HepG2 (cell line): ENCODE measurements around the gene ARF6. TPM values are rescaled to one million over a fixed set of nuclear protein-coding genes. Genes with fewer than 3 reads are reported as not detected.
A peak's percentile ranks its signal among the peaks of the same experiment; 100 is the strongest.

Experiments used
- ATAD3A ChIP-seq: sonication (generic); formaldehyde crosslinking; IDR thresholded peaks from 2 replicates; pipeline ENCODE4 v1.4.0; 2020; ENCODE audit warnings: missing genetic modification reagents
- ATF2 ChIP-seq: sonication (generic); formaldehyde crosslinking; IDR thresholded peaks from 2 replicates; pipeline ENCODE4 v1.4.0; 2020; ENCODE audit warnings: missing genetic modification reagents
- BCL6 ChIP-seq: IDR thresholded peaks from 2 replicates; pipeline ENCODE4 v1.6.1; 2016; ENCODE audit warnings: missing genetic modification reagents, missing compliant biosample characterization
- BCLAF1 ChIP-seq: fragments of 450-650 bp; IDR thresholded peaks from 2 replicates; pipeline ENCODE4 v1.6.1; 2017; ENCODE audit warnings: mild to moderate bottlenecking
- CREB3 ChIP-seq: sonication (generic); formaldehyde crosslinking; IDR thresholded peaks from 2 replicates; pipeline ENCODE4 v1.5.0; 2020; ENCODE audit warnings: missing genetic modification reagents
- DDIT3 ChIP-seq: sonication (generic); formaldehyde crosslinking; IDR thresholded peaks from 2 replicates; pipeline ENCODE4 v1.4.0; 2020; ENCODE audit warnings: mild to moderate bottlenecking, missing genetic modification reagents
- HDAC6 ChIP-seq: fragments of 200-600 bp; sonication (generic); IDR thresholded peaks from 2 replicates; pipeline ENCODE4 v1.7.0; 2017; ENCODE audit warnings: mild to moderate bottlenecking, antibody characterized with exemption, low read length, low read depth
- KDM3A ChIP-seq: IDR thresholded peaks from 2 replicates; pipeline ENCODE4 v1.6.1; 2018; ENCODE audit warnings: low read depth, missing compliant biosample characterization
- MED8 ChIP-seq: sonication (generic); formaldehyde crosslinking; IDR thresholded peaks from 2 replicates; pipeline ENCODE4 v1.8.1; 2023; ENCODE audit warnings: mild to moderate bottlenecking, missing genetic modification reagents; ENCODE audit not compliant: insufficient replicate concordance
- PRMT3 ChIP-seq: sonication (generic); formaldehyde crosslinking; IDR thresholded peaks from 2 replicates; pipeline ENCODE4 v1.8.1; 2022; ENCODE audit warnings: low read depth, mild to moderate bottlenecking, moderate library complexity, missing genetic modification reagents, borderline replicate concordance
- SUZ12 ChIP-seq: fragments of 150-350 bp; IDR thresholded peaks from 2 replicates; pipeline ENCODE4 v1.6.1; 2014; ENCODE audit warnings: low read depth, low read length
- TBP ChIP-seq: sonication (generic); formaldehyde crosslinking; IDR thresholded peaks from 2 replicates; pipeline ENCODE4 v1.5.0; 2020; ENCODE audit warnings: missing genetic modification reagents
- TOE1 ChIP-seq: sonication (generic); formaldehyde crosslinking; IDR thresholded peaks from 2 replicates; pipeline ENCODE4 v1.4.0; 2020; ENCODE audit warnings: mild to moderate bottlenecking, missing genetic modification reagents
- YEATS2 ChIP-seq: sonication (generic); formaldehyde crosslinking; IDR thresholded peaks from 2 replicates; pipeline ENCODE4 v1.4.0; 2020; ENCODE audit warnings: missing genetic modification reagents, borderline replicate concordance
- ZBTB42 ChIP-seq: sonication (generic); formaldehyde crosslinking; IDR thresholded peaks from 2 replicates; pipeline ENCODE4 v1.5.0; 2020; ENCODE audit warnings: mild to moderate bottlenecking, missing genetic modification reagents
- ZBTB8A ChIP-seq: sonication (generic); formaldehyde crosslinking; IDR thresholded peaks from 2 replicates; pipeline ENCODE4 v1.4.0; 2020; ENCODE audit warnings: mild to moderate bottlenecking, low read depth, missing genetic modification reagents, borderline replicate concordance
- ZFP37 ChIP-seq: sonication (generic); formaldehyde crosslinking; IDR thresholded peaks from 2 replicates; pipeline ENCODE4 v1.4.0; 2020; ENCODE audit warnings: missing genetic modification reagents, borderline replicate concordance
- ZFP62 ChIP-seq: sonication (generic); formaldehyde crosslinking; IDR thresholded peaks from 2 replicates; pipeline ENCODE4 v1.4.0; 2020; ENCODE audit warnings: missing genetic modification reagents
- ZNF333 ChIP-seq: sonication (generic); formaldehyde crosslinking; IDR thresholded peaks from 2 replicates; pipeline ENCODE4 v1.4.0; 2020; ENCODE audit warnings: mild to moderate bottlenecking, missing genetic modification reagents, borderline replicate concordance
- ZNF382 ChIP-seq: sonication (generic); formaldehyde crosslinking; IDR thresholded peaks from 2 replicates; pipeline ENCODE4 v1.5.0; 2020; ENCODE audit warnings: missing genetic modification reagents, mild to moderate bottlenecking, borderline replicate concordance
- ZNF652 ChIP-seq: IDR thresholded peaks from 2 replicates; pipeline ENCODE4 v1.6.1; 2016; ENCODE audit warnings: low read depth, borderline replicate concordance
- ZNF737 ChIP-seq: sonication (generic); formaldehyde crosslinking; IDR thresholded peaks from 2 replicates; pipeline ENCODE4 v1.5.0; 2020; ENCODE audit warnings: missing genetic modification reagents, mild to moderate bottlenecking, borderline replicate concordance
- ZNF772 ChIP-seq: sonication (generic); formaldehyde crosslinking; IDR thresholded peaks from 2 replicates; pipeline ENCODE4 v1.5.0; 2020; ENCODE audit warnings: mild to moderate bottlenecking, missing genetic modification reagents
- polyA plus RNA-seq, 8 experiments: library from polyadenylated mRNA; depleted of rRNA in 3 of 8; stranded (reverse) in 7 of 8; unstranded in 1 of 8; fragments of >200 nt; fragmentation: Illumina TruSeq in 4 of 8; extraction: Trizol in 4 of 8; gene quantifications; 2 replicates each; pipeline versions ENCODE4 v1.2.1 to v1.2.3, GENCODE V29; 2011 to 2016; ENCODE audit warnings: low read depth in 4 of 8, missing spikeins in 1 of 8, mixed read lengths in 1 of 8; ENCODE audit not compliant: insufficient read depth in 1 of 8
- total RNA-seq, 5 experiments: library from RNA; depleted of rRNA; stranded (reverse); fragments of >200 nt; fragmentation: Illumina TruSeq; extraction: Trizol; gene quantifications; 2 replicates each; pipeline ENCODE4 v1.2.3, GENCODE V29; 2016; ENCODE audit warnings: low read depth in 1 of 5

The ARF6 gene
- total and polyA plus RNA-seq, 2 of the 13 experiments (the other 11 are each of a cell fraction or from before 2014, with no cell fraction given), result 12.7 to 31.9 TPM

GRCh38 chr14:49853572-49854375 lies 39.1 kb upstream of the ARF6 start (continued):
- no peak for TF ChIP-seq ZNF652 (CRISPR knock-in tag)
- no peak for TF ChIP-seq ZNF382 (CRISPR knock-in tag)
- TF ChIP-seq HDAC6, result no peak
- no peak for TF ChIP-seq DDIT3
- no peak for TF ChIP-seq MED8 (CRISPR knock-in tag)
- TF ChIP-seq SUZ12, result no peak
- TF ChIP-seq KDM3A (CRISPR knock-in tag), result 0 out of 2 replicates have a peak, but pooled peaks have one; percentile 23
- TF ChIP-seq ZBTB8A, result no peak
- no peak for TF ChIP-seq ZFP62 (CRISPR knock-in tag)
- no peak for TF ChIP-seq ZBTB42 (CRISPR knock-in tag)
- TF ChIP-seq ZNF737 (CRISPR knock-in tag), result no peak
- TF ChIP-seq TBP (CRISPR knock-in tag), result no peak
- peak; percentile 48; the same call in 1 of the 2 replicates for TF ChIP-seq ATF2 (CRISPR knock-in tag)
- TF ChIP-seq ATAD3A, result no peak
- no peak for TF ChIP-seq PRMT3 (CRISPR knock-in tag)
- peak; percentile 64; the same call in 1 of the 2 replicates for TF ChIP-seq ZNF772 (CRISPR knock-in tag)
- 0 out of 2 replicates have a peak, but pooled peaks have one; percentile 67 for TF ChIP-seq TOE1 (CRISPR knock-in tag)
- TF ChIP-seq YEATS2 (CRISPR knock-in tag), result 0 out of 2 replicates have a peak, but pooled peaks have one; percentile 68
- no peak for TF ChIP-seq BCL6
- TF ChIP-seq ZNF333 (CRISPR knock-in tag), result no peak
- TF ChIP-seq ZFP37 (CRISPR knock-in tag), result peak; percentile 69; the same call in 1 of the 2 replicates
- no peak for TF ChIP-seq BCLAF1
- TF ChIP-seq CREB3, result no peak
